Heart left ventricle (tissue), 16 donors: Measurements from ENCODE around the gene MAPK10. TPM values are rescaled to one million over a fixed set of nuclear protein-coding genes. Genes with fewer than 3 reads are reported as not detected.

ENCODE experiments used
- ATAC-seq, 4 donors: fragments of 200-7000 bp; cut with Tn5 transposase; one replicate each; pipeline ENCODE4 v1.9.1; 2020 to 2022; ENCODE audit warnings: moderate library complexity in 4 of 4, mild to moderate bottlenecking in 3 of 4, moderate number of reproducible peaks in 1 of 4
- DNase-seq, 5 donors: peaks; one replicate each; pipeline ENCODE4 v3.0.0-alpha.2; 2020
- H3K27ac ChIP-seq, 12 donors: fragments of 200-600 bp; sonication (generic) in 4 of 12; one replicate each; pipeline versions ENCODE4 v1.5.0 to v1.8.0; 2016 to 2022; ENCODE audit warnings: mild to moderate bottlenecking in 2 of 12
- H3K27me3 ChIP-seq, 9 donors: fragments of 200-600 bp; sonication (generic) in 2 of 9; one replicate each; pipeline versions ENCODE4 v1.5.1 to v1.8.0; 2016 to 2022; ENCODE audit warnings: mild to moderate bottlenecking in 3 of 9
- H3K36me3 ChIP-seq, 9 donors: fragments of 200-600 bp; sonication (generic) in 2 of 9; one replicate each; pipeline versions ENCODE4 v1.5.0 to v1.8.0; 2018 to 2022; ENCODE audit warnings: mild to moderate bottlenecking in 2 of 9
- H3K4me1 ChIP-seq, 12 donors: fragments of 200-600 bp; sonication (generic) in 4 of 12; one replicate each; pipeline versions ENCODE4 v1.5.0 to v1.8.0; 2016 to 2022; ENCODE audit warnings: mild to moderate bottlenecking in 3 of 12
- H3K4me3 ChIP-seq, 12 donors: fragments of 200-600 bp; sonication (generic) in 4 of 12; one replicate each; pipeline versions ENCODE4 v1.5.0 to v1.8.0; 2017 to 2022; ENCODE audit warnings: mild to moderate bottlenecking in 9 of 12, moderate library complexity in 4 of 12
- H3K9me3 ChIP-seq, 12 donors: fragments of 200-600 bp; sonication (generic) in 4 of 12; one replicate each; pipeline versions ENCODE4 v1.5.0 to v1.8.0; 2016 to 2022; ENCODE audit warnings: mild to moderate bottlenecking in 1 of 12
- POLR2A ChIP-seq, 2 donors: fragments of 450-650 bp; IDR thresholded peaks; one replicate each; pipeline ENCODE4 v1.6.1; 2017; ENCODE audit warnings: antibody characterized with exemption in 2 of 2, mild to moderate bottlenecking in 2 of 2, moderate library complexity in 2 of 2
- WGBS, 4 donors: extraction: QIAGEN DNeasy Blood & Tissue Kit in 2 of 4; methylation state at CpG; one replicate each; pipeline versions ENCODE4 v1.1.5 to v1.1.7; 2013 to 2018; 5-methylcytosine and 5-hydroxymethylcytosine counted together
- intact Hi-C, 10 donors: fragments of 100-400 bp; cut with DNase I; formaldehyde crosslinking; loops; one replicate each; pipeline versions ENCODE4 v1.11.1 to v1.14.2; 2022
- polyA plus RNA-seq, 2 donors: library from polyadenylated mRNA; stranded (reverse); fragments of 200-250 nt; gene quantifications; one replicate each; pipeline ENCODE4 v1.2.3, GENCODE V29; 2013
- total RNA-seq, 9 donors: library from RNA; depleted of rRNA in 2 of 9; stranded (reverse); fragments of >200 nt in 2 of 9; fragmentation: NEBNext Ultra II Directional in 3 of 9; extraction: Animal tissue kit (Norgen Biotek cat#: 25700) in 3 of 9; gene quantifications; one replicate each; pipeline versions ENCODE4 v1.1.0 to v1.2.4, GENCODE V29; 2016 to 2023
- TF ChIP-seq, protein P1 (sequence below), 12 donors: fragments of 200-600 bp; sonication (generic) in 4 of 12; IDR thresholded peaks; one replicate each; pipeline versions ENCODE4 v1.5.0 to v1.8.0; 2018 to 2022; ENCODE audit warnings: antibody characterized with exemption in 12 of 12, mild to moderate bottlenecking in 5 of 12
- donor health status: ischemic (EF 13 %, LVEDD 7.1; RV severe dilation, severe dysfunction).
- donor health status: healthy with polysubstance abuse.
- donor health status: DM: no; HTN: yes; CAD: no.
- donor health status: DM: no; HTN: no; CAD: no.
- donor health status: ischemic (EF 25% LVEDD 6.9; RV normal size, moderate dysfunction).
- donor health status: ischemic (EF 25% LVEDD 5.7; RV mildly dilated, moderate dysfunction).
- donor health status: healthy.
- donor health status: DM: yes; HTN: yes; CAD: no.
- donor health status: ischemic (EF 35%, LVEDD 5.7; RV mildly dilated, moderate dysfunction).
- donor health status: nonischemic (EF 11% LVEDD 7.7; RV severe dilation, severe dysfunction).
- donor health status: DM: yes; HTN: yes; CAD: no.
- donor health status: PGD.
- donor health status: ischemic (EF 29% LVEDD 5.4; RV normal size, mild dysfunction).
- donor health status: nonischemic (EF 23%, LVEDD 6.1; RV moderate dilation, normal function).

MAPK10 gene
- total and polyA plus RNA-seq, 11 donors: 0.87 to 14.1 (median 2.7) TPM

DNA sequence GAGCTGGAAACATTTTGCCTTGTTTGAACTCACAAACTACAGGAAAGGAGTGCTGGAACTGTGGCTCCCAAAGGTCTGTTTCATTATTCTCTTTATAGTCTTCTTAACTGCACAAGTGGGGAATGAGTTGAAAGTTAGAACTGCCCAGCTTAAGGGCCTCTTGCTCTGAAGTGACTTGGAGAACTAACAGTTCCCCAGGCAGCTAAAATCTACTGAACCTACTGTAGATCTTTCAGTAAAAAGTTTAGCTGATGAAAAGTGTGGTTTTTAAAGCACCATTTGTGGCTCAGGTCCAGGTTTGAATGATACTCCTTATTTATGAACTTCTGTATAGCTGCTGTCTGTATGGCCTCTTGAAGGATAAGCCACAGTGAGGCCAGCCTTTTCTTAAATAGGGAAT, 353.8 kb downstream of the MAPK10 start:
- TF ChIP-seq, protein P1, sequence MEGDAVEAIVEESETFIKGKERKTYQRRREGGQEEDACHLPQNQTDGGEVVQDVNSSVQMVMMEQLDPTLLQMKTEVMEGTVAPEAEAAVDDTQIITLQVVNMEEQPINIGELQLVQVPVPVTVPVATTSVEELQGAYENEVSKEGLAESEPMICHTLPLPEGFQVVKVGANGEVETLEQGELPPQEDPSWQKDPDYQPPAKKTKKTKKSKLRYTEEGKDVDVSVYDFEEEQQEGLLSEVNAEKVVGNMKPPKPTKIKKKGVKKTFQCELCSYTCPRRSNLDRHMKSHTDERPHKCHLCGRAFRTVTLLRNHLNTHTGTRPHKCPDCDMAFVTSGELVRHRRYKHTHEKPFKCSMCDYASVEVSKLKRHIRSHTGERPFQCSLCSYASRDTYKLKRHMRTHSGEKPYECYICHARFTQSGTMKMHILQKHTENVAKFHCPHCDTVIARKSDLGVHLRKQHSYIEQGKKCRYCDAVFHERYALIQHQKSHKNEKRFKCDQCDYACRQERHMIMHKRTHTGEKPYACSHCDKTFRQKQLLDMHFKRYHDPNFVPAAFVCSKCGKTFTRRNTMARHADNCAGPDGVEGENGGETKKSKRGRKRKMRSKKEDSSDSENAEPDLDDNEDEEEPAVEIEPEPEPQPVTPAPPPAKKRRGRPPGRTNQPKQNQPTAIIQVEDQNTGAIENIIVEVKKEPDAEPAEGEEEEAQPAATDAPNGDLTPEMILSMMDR (IDR thresholded peaks at IDR 0.05): no peak
- no peak for TF ChIP-seq POLR2A (IDR thresholded peaks at IDR 0.05)
- no peak for DNase-seq
- no peak overlapping the region for H3K27ac ChIP-seq
- H3K9me3 ChIP-seq: no peaks in the 10 kb centered on the region
- intact Hi-C loops: no loop called here
- H3K36me3 ChIP-seq: peaks cover 0 to 14% (median 4%) of the 10 kb centered on the region in 9 donors
- H3K4me3 ChIP-seq: no peak overlapping the region
- H3K27me3 ChIP-seq: no peaks in the 10 kb centered on the region
- no peak for ATAC-seq
- peaks cover 0 to 2% (median 0%) of the 10 kb centered on the region in 12 donors for H3K4me1 ChIP-seq

DNA sequence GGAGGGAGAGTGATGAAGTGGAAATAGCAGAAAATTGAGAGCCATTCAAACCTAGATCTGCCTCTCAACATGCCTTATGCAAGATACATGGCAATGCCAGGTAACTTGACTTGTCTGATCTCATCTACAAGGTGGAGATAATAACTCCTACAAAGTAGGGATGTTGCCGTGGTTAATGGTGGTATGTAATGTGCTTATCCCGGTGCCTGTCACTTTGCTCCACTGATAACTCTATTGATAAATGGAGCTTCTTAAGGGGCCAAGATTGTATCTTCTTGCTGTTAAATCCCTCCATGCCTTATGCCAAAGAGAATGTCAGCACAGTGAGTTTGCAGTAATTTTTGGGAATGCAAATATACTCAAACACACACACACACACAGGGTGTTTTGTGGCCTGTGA, 355.8 kb downstream of the MAPK10 start:
- H3K27me3 ChIP-seq: no peaks in the 10 kb centered on the region
- TF ChIP-seq, protein P1 (IDR thresholded peaks at IDR 0.05): no peak
- TF ChIP-seq POLR2A (IDR thresholded peaks at IDR 0.05): no peak
- H3K4me1 ChIP-seq: peaks cover 0 to under 1% (median 0%) of the 10 kb centered on the region in 12 donors
- 70 to 88% (median 78%) methylated on average over 2 of the region's 2 CpGs for WGBS, 4 donors
- no peak for ATAC-seq
- no peak overlapping the region for H3K4me3 ChIP-seq
- peaks cover 0 to 19% (median 5%) of the 10 kb centered on the region in 9 donors for H3K36me3 ChIP-seq
- intact Hi-C loops: no loop called here
- H3K9me3 ChIP-seq: no peaks in the 10 kb centered on the region
- no peak overlapping the region for H3K27ac ChIP-seq
- DNase-seq: no peak

DNA sequence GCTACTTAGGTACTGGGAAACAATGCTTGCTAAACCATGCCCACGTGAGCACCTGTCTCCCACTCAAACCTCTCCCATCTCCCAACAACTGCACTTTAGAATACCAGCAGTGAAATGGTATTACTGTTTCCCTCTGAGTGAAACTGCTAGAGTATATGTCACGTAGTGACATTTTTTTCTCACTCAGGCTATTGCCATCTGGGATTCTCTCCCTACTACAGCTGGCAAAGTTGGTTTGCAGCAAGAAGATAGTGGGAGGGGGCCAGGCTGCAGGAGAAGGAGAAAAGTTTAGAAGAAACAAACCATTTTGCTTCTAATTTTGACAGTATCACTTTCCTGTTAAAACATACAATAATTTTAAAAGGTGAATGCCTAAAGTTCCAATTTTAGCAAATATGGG, 358.3 kb downstream of the MAPK10 start:
- no peaks in the 10 kb centered on the region for H3K9me3 ChIP-seq
- no peak overlapping the region for H3K27ac ChIP-seq
- TF ChIP-seq POLR2A (IDR thresholded peaks at IDR 0.05): no peak
- TF ChIP-seq, protein P1 (IDR thresholded peaks at IDR 0.05): no peak
- H3K36me3 ChIP-seq: peaks cover 0 to 19% (median 5%) of the 10 kb centered on the region in 9 donors
- H3K4me1 ChIP-seq: peaks cover 0 to 3% (median 0%) of the 10 kb centered on the region in 12 donors
- 81 to 95% (median 87%) methylated on average over 2 of the region's 2 CpGs for WGBS, 4 donors
- H3K27me3 ChIP-seq: no peaks in the 10 kb centered on the region
- ATAC-seq (no peak), DNase-seq (no peak)
- intact Hi-C loops: no loop called here
- H3K4me3 ChIP-seq: no peak overlapping the region

DNA sequence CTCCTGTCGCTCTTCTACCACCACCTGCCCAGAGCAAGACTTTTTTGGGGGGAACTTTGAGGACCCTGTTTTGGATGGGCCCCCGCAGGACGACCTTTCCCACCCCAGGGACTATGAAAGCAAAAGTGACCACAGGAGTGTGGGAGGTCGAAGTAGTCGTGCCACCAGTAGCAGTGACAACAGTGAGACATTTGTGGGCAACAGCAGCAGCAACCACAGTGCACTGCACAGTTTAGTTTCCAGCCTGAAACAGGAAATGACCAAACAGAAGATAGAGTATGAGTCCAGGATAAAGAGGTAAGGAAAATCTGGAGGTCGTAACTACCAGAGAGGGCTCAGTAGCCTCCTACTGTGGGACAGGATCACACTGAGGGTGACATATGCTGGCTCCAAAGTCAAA, 364.5 kb downstream of the MAPK10 start:
- no peaks in the 10 kb centered on the region for H3K9me3 ChIP-seq
- 86 to 95% (median 93%) methylated on average over 6 of the region's 6 CpGs for WGBS, 4 donors

More for the DNA sequence above, 364.5 kb downstream of the MAPK10 start:
- no peak for DNase-seq
- peaks cover 0 to 33% (median 16%) of the 10 kb centered on the region in 9 donors for H3K36me3 ChIP-seq
- H3K4me1 ChIP-seq: peaks cover 0 to 3% (median 0%) of the 10 kb centered on the region in 12 donors
- TF ChIP-seq, protein P1 (IDR thresholded peaks at IDR 0.05): no peak
- TF ChIP-seq POLR2A (IDR thresholded peaks at IDR 0.05): no peak
- no peaks in the 10 kb centered on the region for H3K27me3 ChIP-seq
- intact Hi-C loops: no loop called here
- ATAC-seq: no peak
- H3K4me3 ChIP-seq: no peak overlapping the region
- H3K27ac ChIP-seq: no peak overlapping the region
